HTERT RPE-1 (cell line): ENCODE data around the gene ROR2.

Experiments used
- in situ Hi-C: fragments of 300-500 bp; cut with MboI; formaldehyde crosslinking; loops from 4 replicates; pipeline ENCODE4 v1.14.3; 2020; ENCODE audit warnings: low sequenced_read_pairs

Gene ROR2

DNA sequence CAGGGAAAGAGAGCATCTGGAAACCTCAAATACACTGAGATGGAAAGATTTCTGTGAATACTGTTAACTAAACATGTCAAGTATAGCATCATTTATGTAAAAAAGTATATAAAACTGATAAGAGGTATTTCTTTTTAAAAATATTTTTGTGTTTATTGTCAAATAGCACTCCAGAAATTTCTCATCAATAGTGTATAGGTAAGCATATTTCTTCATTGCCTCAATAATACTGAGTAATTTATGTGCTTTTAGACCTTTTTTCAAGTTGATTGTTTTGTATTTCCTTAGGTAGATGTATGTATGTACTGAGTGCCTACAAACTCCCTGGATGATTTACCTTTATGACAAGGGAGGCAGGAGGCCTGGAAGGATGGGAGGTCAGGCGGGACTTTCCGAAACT is 196.3 kb downstream of the ROR2 start:
- in situ Hi-C loops: no loop called here

DNA sequence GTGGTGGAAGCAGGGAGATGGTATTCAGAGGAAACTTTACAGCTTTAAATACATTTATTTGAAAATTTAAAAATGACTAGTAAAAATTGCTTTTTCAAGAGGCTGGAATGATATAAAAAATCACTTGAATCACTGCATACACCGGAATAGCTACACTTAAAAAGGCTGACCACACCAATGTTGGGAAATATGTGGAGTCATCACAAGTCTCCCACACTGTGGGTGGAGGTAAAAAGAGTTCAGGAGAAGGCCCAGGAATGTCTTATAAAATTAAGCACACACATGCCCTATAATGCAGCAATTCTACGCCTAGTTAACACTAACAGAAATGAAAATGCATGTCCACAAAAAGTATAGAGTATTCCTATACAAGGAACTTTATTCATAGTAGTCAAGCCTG is 198.1 kb downstream of the ROR2 start:
- in situ Hi-C loops: no loop called here

GRCh38 chr9:91750343-91750742 is 199.7 kb downstream of the ROR2 start:
- in situ Hi-C loops: no loop called here

- in situ Hi-C loops: no loop called here
These were observed 203.1 kb downstream of the ROR2 start for GRCh38 chr9:91746904-91747303.

- in situ Hi-C loops: no loop called here
These were observed 203.7 kb downstream of the ROR2 start for GRCh38 chr9:91746357-91746756.

DNA sequence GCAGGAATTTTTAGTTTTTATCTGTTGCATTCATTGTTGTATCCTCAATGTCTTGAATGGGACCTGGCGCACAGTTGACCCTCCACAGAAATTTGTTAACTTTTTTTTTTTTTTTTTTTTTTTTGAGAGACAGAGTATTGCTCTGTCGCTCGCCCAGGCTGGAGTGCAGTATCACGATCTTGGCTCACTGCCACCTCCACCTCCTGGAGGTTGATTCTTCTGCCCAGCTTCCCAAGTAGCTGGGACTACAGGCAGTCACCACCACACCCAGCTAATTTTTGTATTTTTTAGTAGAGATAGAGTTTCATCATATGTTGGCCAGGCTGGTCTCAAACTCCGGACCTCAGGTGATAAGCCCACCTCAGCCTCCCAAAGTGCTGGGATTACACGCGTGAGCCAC is 205.9 kb downstream of the ROR2 start:
- in situ Hi-C loops: no loop called here

DNA sequence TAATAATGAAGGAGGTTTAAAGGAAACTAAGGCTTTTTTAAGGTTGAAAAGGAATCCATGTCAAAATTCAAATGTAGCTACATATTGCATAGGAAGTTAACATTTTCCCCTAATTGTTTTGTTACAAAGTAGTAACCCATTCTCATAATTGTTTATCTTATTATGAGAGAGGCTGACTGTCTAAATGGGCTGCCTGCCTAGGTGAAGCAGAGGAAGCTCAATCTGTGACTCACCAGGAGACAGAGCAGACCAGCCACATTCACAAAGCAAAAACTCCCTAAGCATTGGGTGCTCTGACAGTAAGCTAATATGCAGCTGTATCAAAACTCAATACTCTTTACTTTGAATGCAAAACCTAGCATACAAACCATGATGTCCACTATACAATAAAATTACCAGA is 208.5 kb downstream of the ROR2 start:
- in situ Hi-C loops: no loop called here

- in situ Hi-C loops: no loop called here
These were observed 209.3 kb downstream of the ROR2 start for GRCh38 chr9:91740701-91741100.

DNA sequence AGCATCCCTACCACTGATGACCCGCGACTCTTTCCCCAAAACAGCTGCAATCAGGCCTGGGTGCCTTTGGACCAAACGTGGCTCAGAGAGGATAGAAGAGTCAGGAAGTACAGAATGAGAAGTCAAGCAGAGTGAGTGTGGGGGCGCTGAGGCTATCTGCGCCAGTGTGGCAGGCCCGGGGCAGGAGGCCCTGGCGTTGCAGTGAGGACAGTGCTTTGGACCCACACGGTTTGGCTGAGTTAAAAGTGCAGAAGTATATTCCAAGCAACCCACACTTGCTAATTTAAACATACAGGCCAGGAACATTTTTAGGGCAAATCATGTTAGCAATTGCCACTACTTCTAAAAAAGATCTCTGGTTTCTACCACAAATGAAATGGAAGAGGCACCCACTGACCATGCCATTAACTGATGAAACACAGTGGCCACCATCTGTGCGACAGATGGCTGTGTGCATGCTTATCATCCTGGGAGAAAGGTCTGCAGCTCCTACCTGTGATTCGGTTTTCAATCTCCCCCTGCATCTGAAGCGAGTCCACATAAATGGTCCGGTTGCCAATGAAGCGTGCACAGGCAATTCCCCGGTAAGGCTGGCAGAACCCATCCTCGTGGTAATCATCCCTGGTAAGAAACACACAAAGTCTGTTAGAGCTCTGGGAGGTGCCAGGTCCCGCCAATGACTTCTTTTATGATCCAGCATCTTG is 213.0 kb downstream of the ROR2 start:
- in situ Hi-C loops: no loop called here

DNA sequence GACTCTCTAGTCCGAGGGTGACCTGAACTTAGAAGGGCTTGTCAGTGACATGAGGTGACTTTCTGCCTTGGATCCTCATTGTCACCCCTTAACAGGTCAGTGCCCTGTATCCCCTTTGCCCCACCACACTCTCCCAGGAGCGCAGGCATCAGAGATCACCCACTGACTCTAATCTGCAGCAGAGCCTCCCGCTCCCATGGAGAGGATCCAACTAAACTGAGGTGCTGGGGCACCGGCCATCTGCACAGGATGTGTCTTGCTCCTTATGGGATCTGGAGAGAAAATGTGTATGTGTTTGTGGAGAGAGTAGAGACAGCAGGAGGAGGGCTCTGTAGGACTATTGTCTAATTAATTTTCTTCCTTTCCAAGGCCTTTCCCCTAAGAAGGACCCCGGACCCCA is 213.7 kb downstream of the ROR2 start:
- in situ Hi-C loops: no loop called here

DNA sequence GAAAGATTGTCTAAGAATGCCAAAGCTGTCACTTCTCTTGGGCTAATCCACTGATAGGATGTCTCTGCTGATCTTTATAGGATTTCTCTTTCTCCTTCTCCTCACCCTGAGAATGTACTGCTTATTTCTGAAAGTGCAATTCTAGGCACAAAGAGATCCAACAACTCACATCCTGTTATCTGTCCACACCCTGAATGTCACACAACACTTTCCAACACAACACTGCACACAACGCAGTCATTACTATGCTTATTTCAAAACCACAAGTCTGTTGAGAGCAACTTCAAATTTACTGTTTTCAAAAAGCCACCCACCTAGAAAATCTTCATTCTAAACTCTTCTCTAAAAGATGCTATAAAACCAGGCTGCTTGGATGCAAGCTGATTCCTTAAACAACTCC is 215.0 kb downstream of the ROR2 start:
- in situ Hi-C loops: no loop called here

GRCh38 chr9:91734371-91734981 is 215.6 kb downstream of the ROR2 start:
- in situ Hi-C loops: no loop called here

DNA sequence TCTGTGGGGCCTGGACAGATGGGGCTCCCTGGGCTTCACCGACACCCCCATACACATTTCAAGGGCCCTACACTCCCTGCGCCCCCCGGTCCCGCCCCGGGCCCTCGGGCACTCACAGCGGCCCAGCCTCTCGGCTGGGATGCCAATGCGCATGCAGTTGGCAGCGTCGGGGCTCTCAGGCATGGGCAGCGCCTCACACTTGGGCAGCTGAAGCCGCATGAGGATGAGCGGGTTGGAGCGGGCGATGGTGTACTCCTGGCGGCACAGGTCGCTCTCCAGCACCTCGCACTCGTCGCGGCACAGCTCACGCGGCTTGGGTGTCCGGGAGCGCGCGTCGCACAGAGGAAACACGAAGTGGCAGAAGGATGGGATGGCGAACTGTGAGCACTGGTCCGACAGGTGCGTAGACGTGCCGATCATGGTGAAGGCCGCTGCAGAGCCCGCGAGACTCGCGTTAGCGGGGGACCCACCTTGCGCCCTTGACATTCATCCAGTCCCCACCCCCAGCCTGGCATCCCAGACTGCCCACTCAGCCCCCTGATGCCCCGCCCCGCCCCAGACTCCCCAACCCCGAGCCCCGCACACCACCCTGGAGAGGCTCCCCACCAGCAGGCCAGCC is 216.9 kb downstream of the ROR2 start:
- in situ Hi-C loops: no loop called here

DNA sequence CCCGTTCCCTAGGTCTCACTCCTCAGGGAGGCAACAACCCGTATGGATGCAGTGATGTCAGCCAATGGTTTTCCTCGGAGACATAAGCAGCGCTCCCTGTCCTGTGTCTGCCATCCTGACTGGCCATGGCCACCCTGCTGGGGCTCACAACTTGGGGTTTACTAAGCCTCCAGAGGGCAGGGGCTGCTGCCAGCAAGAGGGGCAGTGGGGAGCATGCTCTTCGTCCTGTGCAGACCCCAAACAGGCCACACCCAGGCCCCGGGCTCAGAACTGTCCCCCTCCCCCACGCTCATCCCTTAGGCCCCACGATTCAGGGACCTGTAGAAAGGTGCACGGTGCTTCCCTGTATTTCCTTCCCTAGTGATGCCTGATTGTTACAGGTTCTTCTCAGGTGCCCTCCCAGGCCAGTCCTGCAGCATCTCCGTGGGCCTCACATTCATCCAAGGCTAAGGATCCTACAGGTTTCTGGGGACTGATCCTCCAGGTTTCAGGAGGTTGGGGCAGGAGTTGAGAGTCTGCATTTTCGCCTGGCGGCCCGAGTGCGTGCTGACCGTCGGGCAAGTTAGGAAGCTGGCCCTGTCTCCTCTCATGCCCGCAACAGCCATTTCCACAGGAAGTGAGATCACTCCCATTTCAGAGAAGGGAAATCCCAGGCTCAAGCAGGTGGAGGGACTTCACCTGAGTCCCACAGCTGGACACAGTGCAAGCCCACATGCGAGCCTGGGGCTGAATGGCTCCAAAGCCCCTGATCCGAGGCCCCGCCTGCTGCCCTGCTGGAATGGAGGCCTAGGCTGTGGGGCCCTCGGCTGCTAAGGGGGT is 217.6 kb downstream of the ROR2 start:
- in situ Hi-C loops: no loop called here

DNA sequence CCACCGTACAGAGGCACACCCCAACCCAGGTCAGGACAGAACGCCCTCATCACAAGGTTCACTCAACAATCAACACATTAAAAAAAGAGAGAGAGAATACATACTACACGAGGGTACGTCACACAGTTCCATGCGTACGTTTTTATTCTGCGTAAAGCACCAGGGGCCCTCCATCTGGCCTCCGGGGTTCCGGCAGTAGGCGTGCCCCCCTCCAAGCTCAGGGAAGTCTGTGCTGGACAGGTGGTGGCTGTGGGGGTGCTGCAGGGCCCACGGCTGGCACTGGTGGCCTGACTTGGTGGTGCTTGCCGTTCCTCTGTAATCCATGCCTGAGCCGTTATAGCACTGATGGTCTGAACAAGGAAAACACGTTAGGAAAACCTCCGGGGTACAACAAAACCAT is 219.2 kb downstream of the ROR2 start:
- in situ Hi-C loops: no loop called here

DNA sequence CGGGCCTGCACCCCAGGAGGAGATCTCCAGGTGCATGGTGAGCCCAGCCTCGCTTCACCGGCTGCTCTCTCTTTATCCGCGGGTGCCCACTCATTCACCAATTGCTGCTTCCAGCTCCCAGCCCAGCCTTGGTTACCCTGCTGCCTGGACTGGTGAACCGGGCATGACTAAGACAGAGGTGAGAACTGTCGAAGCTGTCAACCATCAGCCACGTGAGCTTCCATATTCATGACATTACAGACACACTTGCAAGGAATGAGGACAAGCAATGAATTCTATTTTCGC is 220.5 kb downstream of the ROR2 start:
- in situ Hi-C loops: no loop called here

DNA sequence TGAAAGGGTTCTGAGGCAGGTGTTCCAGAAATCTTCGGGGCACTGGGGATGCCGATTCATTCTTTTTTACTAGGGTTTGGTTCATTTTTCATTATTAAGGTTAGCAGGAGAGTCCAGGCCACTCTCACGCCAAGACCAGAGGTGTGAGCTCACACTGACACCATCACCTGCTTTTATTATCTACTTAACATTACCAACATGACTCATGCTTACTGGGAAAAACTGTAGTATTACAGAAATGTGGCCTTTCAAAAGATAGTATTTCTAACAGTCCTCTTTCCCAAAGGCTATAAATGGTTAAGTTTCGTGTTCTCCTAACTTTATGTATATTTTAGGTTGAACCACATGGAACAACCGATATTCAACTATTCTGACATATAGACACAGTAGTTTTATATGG is 222.1 kb downstream of the ROR2 start:
- in situ Hi-C loops: no loop called here

- in situ Hi-C loops: no loop called here
These were observed 222.6 kb downstream of the ROR2 start for GRCh38 chr9:91727316-91727861.

GRCh38 chr9:91726406-91727100 is 223.5 kb downstream of the ROR2 start:
- in situ Hi-C loops: no loop called here

GRCh38 chr9:91725651-91726050 is 224.4 kb downstream of the ROR2 start:
- in situ Hi-C loops: no loop called here
